ENCODE results near the gene CISTR. TPM values are rescaled to one million over a fixed set of nuclear protein-coding genes. Genes with fewer than 3 reads are reported as not detected.

Gene CISTR
- total RNA-seq, 1 experiment from 2014 or later = not detected

DNA sequence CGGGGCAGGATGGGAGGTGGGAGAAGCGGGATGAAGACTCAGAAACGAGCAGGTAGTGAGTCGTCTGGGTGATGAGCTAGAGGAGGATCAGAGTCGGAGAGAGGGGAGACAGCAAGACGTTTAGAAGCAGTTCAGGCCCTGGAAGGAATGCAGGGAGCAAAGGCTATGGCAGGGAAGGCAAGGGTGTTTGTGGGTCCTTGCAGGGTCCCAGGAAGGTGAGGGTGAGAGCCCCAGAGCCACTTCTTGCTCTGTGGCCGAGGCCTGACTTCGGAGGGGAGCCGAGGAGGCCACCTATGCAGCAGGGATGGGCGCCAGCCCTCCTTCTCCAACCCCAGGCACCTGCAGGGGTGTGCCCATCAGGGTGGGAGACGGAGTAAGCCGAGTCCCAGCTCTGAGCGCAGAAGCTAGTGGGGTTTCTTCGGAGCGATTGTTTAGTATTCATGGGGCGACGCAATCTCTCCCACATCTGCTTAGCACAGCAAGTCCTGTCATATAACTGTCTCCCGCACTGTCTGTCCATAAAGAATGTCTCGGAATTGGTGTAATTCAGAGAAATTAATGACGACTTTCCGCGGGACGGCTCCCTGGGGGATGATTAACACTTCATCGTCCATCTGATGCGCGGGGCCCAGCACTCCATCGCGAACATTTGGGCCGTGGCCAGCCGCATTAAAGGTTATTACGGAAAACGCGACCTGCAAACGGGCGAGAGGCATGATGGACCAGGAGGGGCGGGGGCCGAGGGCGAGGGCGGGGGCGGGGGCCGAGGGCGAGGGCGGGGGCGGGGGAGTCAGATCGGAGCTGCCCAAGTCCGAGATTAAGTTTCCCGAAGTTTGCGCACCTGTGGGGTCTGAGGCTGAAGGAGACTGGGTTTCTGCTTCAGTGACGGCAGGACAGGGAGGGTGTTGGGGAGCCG lies 12.3 kb downstream of the CISTR start:
- no peaks in the 10 kb centered on the region for H3K36me3 ChIP-seq (ENCODE audit: insufficient read depth, low read length, poor library complexity, severe bottlenecking)
- peaks cover 30% of the 10 kb centered on the region for H3K4me1 ChIP-seq (ENCODE audit: insufficient read depth, low read length, poor library complexity, severe bottlenecking)
- peak; percentile 70 for DNase-seq (ENCODE audit: low spot score)
- H3K27ac ChIP-seq (ENCODE audit: low read depth, low read length, poor library complexity, severe bottlenecking) = no peak overlapping the region
- intact Hi-C loops (cut with micrococcal nuclease; ENCODE audit: unreplicated experiment) = no loop called here
- BruUV-seq (replicated peaks) = no TSS peak
- no peak for TF ChIP-seq EZH2 (IDR thresholded peaks at IDR 0.05; ENCODE audit: borderline replicate concordance, low read depth, low read length, poor library complexity, severe bottlenecking)
- TF ChIP-seq, protein P1, sequence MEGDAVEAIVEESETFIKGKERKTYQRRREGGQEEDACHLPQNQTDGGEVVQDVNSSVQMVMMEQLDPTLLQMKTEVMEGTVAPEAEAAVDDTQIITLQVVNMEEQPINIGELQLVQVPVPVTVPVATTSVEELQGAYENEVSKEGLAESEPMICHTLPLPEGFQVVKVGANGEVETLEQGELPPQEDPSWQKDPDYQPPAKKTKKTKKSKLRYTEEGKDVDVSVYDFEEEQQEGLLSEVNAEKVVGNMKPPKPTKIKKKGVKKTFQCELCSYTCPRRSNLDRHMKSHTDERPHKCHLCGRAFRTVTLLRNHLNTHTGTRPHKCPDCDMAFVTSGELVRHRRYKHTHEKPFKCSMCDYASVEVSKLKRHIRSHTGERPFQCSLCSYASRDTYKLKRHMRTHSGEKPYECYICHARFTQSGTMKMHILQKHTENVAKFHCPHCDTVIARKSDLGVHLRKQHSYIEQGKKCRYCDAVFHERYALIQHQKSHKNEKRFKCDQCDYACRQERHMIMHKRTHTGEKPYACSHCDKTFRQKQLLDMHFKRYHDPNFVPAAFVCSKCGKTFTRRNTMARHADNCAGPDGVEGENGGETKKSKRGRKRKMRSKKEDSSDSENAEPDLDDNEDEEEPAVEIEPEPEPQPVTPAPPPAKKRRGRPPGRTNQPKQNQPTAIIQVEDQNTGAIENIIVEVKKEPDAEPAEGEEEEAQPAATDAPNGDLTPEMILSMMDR (conservative IDR thresholded peaks at IDR 0.05; ENCODE audit: low read depth, low read length) = no peak
- no peaks in the 10 kb centered on the region for H3K9me3 ChIP-seq (ENCODE audit: low read depth, low read length, poor library complexity, severe bottlenecking)
- ChIA-PET POLR2A (ENCODE audit: low non-redundant PET) (interaction anchor here (0.6 kb wide), 2 partner anchors 15 to 223 kb away, joined by 3 read pairs; no protein-coding TSS in a partner anchor), CTCF (interaction anchor here (0.5 to 1.5 kb wide), 4 partner anchors 12 to 453 kb away, joined by 3 to 12 read pairs (median 4); partner anchors contain the start of gene CISTR)
- H3K4me3 ChIP-seq (ENCODE audit: low read depth, low read length, poor library complexity, severe bottlenecking) = peak overlapping the region; percentile 29
- peaks cover 3% of the 10 kb centered on the region for H3K27me3 ChIP-seq (replicated peaks; ENCODE audit: insufficient read depth, low read depth, low read length, poor library complexity)

DNA sequence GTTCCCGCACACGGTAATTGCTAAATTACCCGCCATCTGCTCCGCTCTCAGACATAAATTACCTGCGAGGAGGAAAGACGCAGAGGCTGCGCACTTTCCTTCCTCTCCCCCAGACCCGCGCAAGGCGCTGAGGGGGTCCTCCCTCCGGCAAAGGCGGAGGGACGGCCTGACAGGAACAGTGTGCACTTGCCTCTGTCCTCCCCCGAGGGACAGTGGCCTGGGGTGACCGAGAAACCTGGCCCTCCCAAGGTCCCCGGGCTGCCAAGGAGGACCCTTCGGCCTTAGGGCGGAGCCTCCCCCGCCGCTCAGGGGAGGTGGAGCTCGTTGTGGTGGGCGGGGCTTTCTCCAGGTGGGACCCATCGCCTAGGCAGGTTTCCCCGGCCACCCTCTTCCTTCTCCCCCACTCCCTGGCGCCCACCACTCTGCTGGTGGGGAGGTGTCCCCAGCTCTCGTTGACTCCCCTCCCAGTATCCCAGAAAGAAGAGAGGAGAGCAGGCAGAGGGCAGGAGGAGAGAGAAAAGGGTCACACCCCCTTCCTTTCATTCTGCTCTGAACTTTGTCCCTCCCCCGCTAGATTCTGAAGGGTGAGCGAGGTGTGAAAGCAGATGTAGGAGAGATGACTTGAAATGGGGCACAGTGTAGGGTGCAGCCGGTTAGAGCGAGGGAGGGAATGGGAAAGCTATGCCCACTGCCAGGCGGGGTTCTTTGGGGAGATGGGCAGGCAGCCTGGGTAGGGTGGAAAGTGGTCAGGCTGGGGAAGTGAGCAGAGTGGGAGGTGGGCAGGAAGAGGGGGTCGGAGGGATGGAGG lies 13.2 kb downstream of the CISTR start:
- POLR2A ChIA-PET (ENCODE audit: low non-redundant PET) = interaction anchor here (0.6 kb wide), 3 partner anchors 16 to 1117 kb away, joined by 3 read pairs; no protein-coding TSS in a partner anchor

DNA sequence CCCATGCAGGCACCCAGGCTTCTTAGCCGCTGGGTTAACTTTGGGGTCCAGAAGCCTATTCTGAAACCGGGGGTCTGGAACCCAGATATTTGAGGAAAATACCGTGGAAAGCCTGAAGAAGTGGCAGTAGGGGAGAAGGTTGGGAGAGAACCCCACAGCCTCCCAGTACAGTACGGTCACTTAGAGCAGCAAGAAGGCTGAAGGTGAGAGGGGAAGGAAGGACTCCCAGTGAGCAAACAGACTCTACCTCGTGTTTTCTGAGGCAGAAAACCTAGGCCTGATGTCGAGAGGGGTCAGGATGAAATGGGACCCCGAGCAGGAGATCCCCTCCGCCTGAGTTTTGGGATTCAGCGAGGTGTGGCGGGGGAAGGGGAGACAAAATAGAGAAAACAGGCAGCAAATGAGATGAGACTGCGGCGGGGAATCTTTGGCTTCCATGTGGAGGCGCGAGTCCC lies 13.8 kb downstream of the CISTR start:
- POLR2A ChIA-PET (ENCODE audit: low non-redundant PET) = no interaction called here
- H3K4me3 ChIP-seq (ENCODE audit: low read depth, low read length, poor library complexity, severe bottlenecking) = no peak overlapping the region
- H3K4me1 ChIP-seq (ENCODE audit: insufficient read depth, low read length, poor library complexity, severe bottlenecking) = peaks cover 30% of the 10 kb centered on the region
- TF ChIP-seq, protein P1 (conservative IDR thresholded peaks at IDR 0.05; ENCODE audit: low read depth, low read length) = no peak
- no peak for TF ChIP-seq EZH2 (IDR thresholded peaks at IDR 0.05; ENCODE audit: borderline replicate concordance, low read depth, low read length, poor library complexity, severe bottlenecking)
- H3K27ac ChIP-seq (ENCODE audit: low read depth, low read length, poor library complexity, severe bottlenecking) = no peak overlapping the region
- H3K36me3 ChIP-seq (ENCODE audit: insufficient read depth, low read length, poor library complexity, severe bottlenecking) = no peaks in the 10 kb centered on the region
- no peak for DNase-seq (ENCODE audit: low spot score)
- CTCF ChIA-PET = no interaction called here
- intact Hi-C loops (cut with micrococcal nuclease; ENCODE audit: unreplicated experiment) = no loop called here
- no peaks in the 10 kb centered on the region for H3K9me3 ChIP-seq (ENCODE audit: low read depth, low read length, poor library complexity, severe bottlenecking)
- peaks cover 3% of the 10 kb centered on the region for H3K27me3 ChIP-seq (replicated peaks; ENCODE audit: insufficient read depth, low read depth, low read length, poor library complexity)
- no TSS peak for BruUV-seq (replicated peaks)

More for the DNA sequence above, 13.2 kb downstream of the CISTR start:
- Histone ChIP-seq H3K4me1 (ENCODE audit: insufficient read depth, low read length, poor library complexity, severe bottlenecking) (peaks cover 30% of the 10 kb centered on the region), H3K4me3 (ENCODE audit: low read depth, low read length, poor library complexity, severe bottlenecking) (no peak overlapping the region), H3K36me3 (ENCODE audit: insufficient read depth, low read length, poor library complexity, severe bottlenecking) (no peaks in the 10 kb centered on the region), H3K27ac (ENCODE audit: low read depth, low read length, poor library complexity, severe bottlenecking) (no peak overlapping the region), H3K27me3 (replicated peaks; ENCODE audit: insufficient read depth, low read depth, low read length, poor library complexity) (peaks cover 3% of the 10 kb centered on the region), H3K9me3 (ENCODE audit: low read depth, low read length, poor library complexity, severe bottlenecking) (no peaks in the 10 kb centered on the region)
- TF ChIP-seq, protein P1 (conservative IDR thresholded peaks at IDR 0.05; ENCODE audit: low read depth, low read length) = no peak
- no peak for TF ChIP-seq EZH2 (IDR thresholded peaks at IDR 0.05; ENCODE audit: borderline replicate concordance, low read depth, low read length, poor library complexity, severe bottlenecking)
- DNase-seq (ENCODE audit: low spot score) = no peak
- CTCF ChIA-PET = interaction anchor here (0.6 to 1.5 kb wide), 3 partner anchors 13 to 54 kb away, joined by 3 to 6 read pairs (median 3); partner anchors contain the start of gene CISTR
- intact Hi-C loops (cut with micrococcal nuclease; ENCODE audit: unreplicated experiment) = no loop called here
- no TSS peak for BruUV-seq (replicated peaks)

Data from A673 (cell line).